Activated T-helper 1 cell treated with anti-CD3 and anti-CD28 coated beads, Interleukin-12 subunit alpha, Interleukin-12 subunit beta, Interleukin-2, Interleukin-4 antibody, amounts not matched to agents 30 ng/mL and 10 ng/mL and 1 ng/mL, durations not matched to agents 14 hours and 24 hours and 36 hours (primary cell): ENCODE measurements around the gene LRCOL1. TPM values are rescaled to one million over a fixed set of nuclear protein-coding genes. Genes with fewer than 3 reads are reported as not detected.
"Not testable (repeated sequence)": the region's sequence is repeated elsewhere in the genome, so short reads cannot be mapped to it uniquely, and the experiment has no call there.

ENCODE experiments used
- DNase-seq: peaks from one replicate; pipeline ENCODE4 v3.0.0; 2021; ENCODE audit warnings: low spot score
- H3K27ac Mint-ChIP-seq: one replicate; pipeline ENCODE4 v1.8.0; 2021; ENCODE audit warnings: mild to moderate bottlenecking, mixed read lengths
- H3K27me3 Mint-ChIP-seq: one replicate; pipeline ENCODE4 v1.8.0; 2022; ENCODE audit warnings: mild to moderate bottlenecking, moderate library complexity, mixed read lengths; ENCODE audit not compliant: insufficient read depth
- H3K36me3 Mint-ChIP-seq: one replicate; pipeline ENCODE4 v1.8.0; 2021; ENCODE audit warnings: low read depth, mixed read lengths
- H3K4me1 Mint-ChIP-seq: one replicate; pipeline ENCODE4 v1.8.0; 2021; ENCODE audit warnings: low read depth, mixed read lengths
- H3K4me3 Mint-ChIP-seq: one replicate; pipeline ENCODE4 v1.8.0; 2021; ENCODE audit warnings: mild to moderate bottlenecking, moderate library complexity, mixed read lengths
- H3K9me3 Mint-ChIP-seq: one replicate; pipeline ENCODE4 v1.8.0; 2021; ENCODE audit warnings: mixed read lengths
- intact Hi-C: fragments of 100-400 bp; cut with micrococcal nuclease; formaldehyde crosslinking; loops from one replicate; pipeline ENCODE4 v1.15.1; 2024
- total RNA-seq: library from RNA; stranded (reverse); gene quantifications from 2 replicates; pipeline ENCODE4 v1.2.3, GENCODE V29; 2022

The LRCOL1 gene
- total RNA-seq, 1 donor from 2014 or later: not detected

GRCh38 chr12:132606927-132607326 lies 3.5 kb downstream of the LRCOL1 start:
- no peaks in the 10 kb centered on the region for H3K36me3 Mint-ChIP-seq
- no peak for DNase-seq
- H3K4me3 Mint-ChIP-seq: no peak overlapping the region
- no peak overlapping the region for H3K27ac Mint-ChIP-seq
- peaks cover 36% of the 10 kb centered on the region for H3K27me3 Mint-ChIP-seq
- H3K4me1 Mint-ChIP-seq: peaks cover 5% of the 10 kb centered on the region
- intact Hi-C loops: no loop called here
- H3K9me3 Mint-ChIP-seq: peaks cover 8% of the 10 kb centered on the region

- intact Hi-C loops: no loop called here
- Mint-ChIP-seq H3K27ac (no peak overlapping the region), H3K9me3 (peaks cover 4% of the 10 kb centered on the region), H3K4me3 (no peak overlapping the region), H3K4me1 (peaks cover 5% of the 10 kb centered on the region), H3K36me3 (no peaks in the 10 kb centered on the region), H3K27me3 (peaks cover 38% of the 10 kb centered on the region)
- no peak for DNase-seq
Measured at GRCh38 chr12:132606466-132606865, 3.9 kb downstream of the LRCOL1 start.

DNA sequence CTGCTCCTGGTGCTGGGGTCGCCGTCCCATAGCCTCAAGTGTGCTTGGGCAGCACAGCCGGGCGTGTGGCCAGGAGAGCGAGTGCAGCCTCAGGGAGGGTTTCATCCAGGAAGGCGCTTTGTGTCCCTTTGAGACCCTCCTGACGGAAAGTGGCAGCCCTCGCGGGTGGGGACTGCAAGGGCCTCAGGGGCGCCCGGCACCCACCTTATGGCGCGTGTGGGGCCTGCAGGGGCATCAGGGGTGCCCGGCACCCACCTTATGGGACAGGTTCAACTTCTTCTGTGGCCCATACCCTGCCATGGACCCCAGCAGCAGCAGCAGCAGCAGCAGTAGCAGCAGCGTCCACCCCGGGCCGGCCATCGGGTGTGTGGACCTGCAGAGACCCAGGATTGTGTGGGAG lies 4.5 kb downstream of the LRCOL1 start:
- H3K27me3 Mint-ChIP-seq: peaks cover 40% of the 10 kb centered on the region
- H3K9me3 Mint-ChIP-seq: no peaks in the 10 kb centered on the region
- intact Hi-C loops: no loop called here
- no peaks in the 10 kb centered on the region for H3K36me3 Mint-ChIP-seq
- H3K4me3 Mint-ChIP-seq: no peak overlapping the region
- no peak overlapping the region for H3K27ac Mint-ChIP-seq
- peaks cover 5% of the 10 kb centered on the region for H3K4me1 Mint-ChIP-seq
- DNase-seq: no peak

DNA sequence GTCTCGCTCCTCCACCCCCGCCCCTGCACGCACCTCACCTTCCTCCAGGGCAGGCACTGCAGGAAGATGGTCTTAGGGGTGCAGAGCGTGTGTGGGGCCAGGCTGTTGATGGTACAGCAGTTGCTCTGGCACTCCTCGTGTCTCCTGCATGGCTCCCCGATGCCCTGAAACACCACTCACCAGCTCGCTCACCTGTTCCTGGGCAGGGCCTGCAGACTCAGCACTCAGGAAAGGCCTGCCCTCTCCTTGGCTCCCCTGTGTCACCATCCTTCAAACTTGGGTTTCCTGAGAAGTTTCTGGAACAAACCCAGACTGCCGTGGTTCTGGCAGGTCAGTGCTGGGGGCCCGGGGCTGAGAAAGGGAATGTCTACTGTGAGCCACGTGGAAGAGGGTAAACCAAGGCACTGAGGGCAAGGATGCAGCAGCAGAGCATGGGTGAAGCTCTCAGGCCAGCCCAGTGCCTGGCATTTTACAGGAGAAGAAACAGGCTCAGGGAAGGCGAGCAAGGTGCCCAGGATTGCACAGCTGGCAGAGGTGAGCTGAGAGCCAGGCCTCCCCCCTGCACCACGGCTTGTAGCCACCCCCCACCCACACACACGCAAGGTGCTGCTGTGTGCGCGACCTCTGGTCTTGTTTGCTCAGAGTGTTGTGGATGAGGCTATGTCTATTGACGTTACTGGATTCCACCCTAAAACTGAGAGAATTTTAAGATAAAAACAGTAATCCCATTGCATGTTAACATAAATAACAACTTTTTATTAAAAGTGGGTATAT lies 5.5 kb downstream of the LRCOL1 start:
- no peak for DNase-seq
- Mint-ChIP-seq H3K9me3 (no peaks in the 10 kb centered on the region), H3K4me1 (peaks cover 5% of the 10 kb centered on the region), H3K27me3 (peaks cover 44% of the 10 kb centered on the region), H3K27ac (no peak overlapping the region), H3K4me3 (no peak overlapping the region), H3K36me3 (no peaks in the 10 kb centered on the region)
- intact Hi-C loops: no loop called here

DNA sequence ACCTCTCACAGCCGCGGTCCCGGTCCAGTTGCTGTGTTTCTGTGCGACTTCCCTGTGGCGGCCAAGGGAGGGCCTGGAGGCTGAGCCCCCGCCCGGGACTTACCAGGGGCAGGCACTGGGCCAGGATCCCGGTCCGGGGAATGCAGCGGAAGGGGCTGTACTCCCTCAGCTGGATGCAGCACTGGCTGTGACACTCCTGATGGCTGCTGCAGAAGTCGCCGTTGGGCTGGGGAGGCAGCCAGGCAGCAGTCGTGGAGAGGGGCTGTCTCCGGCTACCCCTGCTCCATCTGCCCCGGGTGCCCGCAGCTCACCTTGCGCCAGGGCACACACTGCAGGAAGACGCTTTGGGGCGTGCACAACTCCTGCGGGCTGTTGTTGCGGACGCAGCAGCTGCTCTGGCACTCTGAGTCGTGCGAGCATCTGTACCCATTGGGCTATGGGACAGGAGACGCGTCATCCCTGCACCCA lies 6.2 kb downstream of the LRCOL1 start:
- intact Hi-C loops: no loop called here
- Mint-ChIP-seq H3K27ac (no peak overlapping the region), H3K4me3 (no peak overlapping the region), H3K36me3 (no peaks in the 10 kb centered on the region), H3K9me3 (no peaks in the 10 kb centered on the region), H3K4me1 (peaks cover 5% of the 10 kb centered on the region), H3K27me3 (peaks cover 49% of the 10 kb centered on the region)
- DNase-seq: no peak

- Mint-ChIP-seq H3K4me3 (no peak overlapping the region), H3K4me1 (peaks cover 9% of the 10 kb centered on the region), H3K9me3 (no peaks in the 10 kb centered on the region), H3K27ac (no peak overlapping the region), H3K36me3 (no peaks in the 10 kb centered on the region), H3K27me3 (peaks cover 52% of the 10 kb centered on the region)
- DNase-seq: no peak
- intact Hi-C loops: no loop called here
Measured at GRCh38 chr12:132603240-132604150, 6.9 kb downstream of the LRCOL1 start.

GRCh38 chr12:132602572-132603239 lies 7.7 kb downstream of the LRCOL1 start:
- Mint-ChIP-seq H3K27me3 (peaks cover 48% of the 10 kb centered on the region), H3K4me3 (no peak overlapping the region), H3K4me1 (peaks cover 12% of the 10 kb centered on the region), H3K27ac (no peak overlapping the region), H3K36me3 (no peaks in the 10 kb centered on the region), H3K9me3 (no peaks in the 10 kb centered on the region)
- intact Hi-C loops: no loop called here
- DNase-seq: no peak

DNA sequence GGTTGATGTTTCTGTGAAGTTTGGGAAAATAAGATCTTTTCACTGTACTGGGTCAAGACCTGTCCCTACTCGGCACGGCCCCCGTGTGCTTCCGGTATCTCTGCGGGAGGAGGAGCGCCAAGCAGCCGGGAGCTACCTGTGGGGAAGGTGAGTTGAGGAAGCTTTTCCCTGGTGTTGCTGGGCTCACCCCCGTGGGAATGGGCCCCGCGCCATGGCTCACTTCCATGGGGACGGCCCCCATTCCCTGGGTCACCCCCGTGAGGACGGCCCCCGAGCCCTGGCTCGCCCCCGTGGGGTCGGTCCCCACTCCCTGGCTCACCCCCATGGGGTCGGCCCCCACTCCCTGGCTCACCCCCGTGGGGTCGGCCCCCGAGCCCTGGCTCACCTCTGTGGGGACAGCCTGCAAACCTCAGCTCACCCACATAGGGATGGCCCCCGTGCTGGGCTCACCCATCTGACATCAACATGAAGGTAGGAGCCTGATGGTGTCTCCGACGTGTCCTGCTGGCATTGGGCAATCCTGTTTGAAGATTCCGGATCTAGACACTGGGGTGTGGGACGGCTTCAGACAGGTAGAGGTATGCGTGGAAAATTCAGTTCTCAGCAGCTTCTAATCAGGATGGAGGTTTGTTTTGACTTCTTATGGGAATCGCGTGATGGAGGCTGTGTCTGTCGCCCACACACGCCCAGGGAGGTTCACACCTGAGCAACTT lies 9.1 kb downstream of the LRCOL1 start:
- H3K27me3 Mint-ChIP-seq: peaks cover 53% of the 10 kb centered on the region
- no peaks in the 10 kb centered on the region for H3K9me3 Mint-ChIP-seq
- no peaks in the 10 kb centered on the region for H3K36me3 Mint-ChIP-seq
- DNase-seq: no peak
- H3K4me1 Mint-ChIP-seq: peaks cover 12% of the 10 kb centered on the region
- intact Hi-C loops: loop anchor here (2.0 kb wide), 1 partner anchor 13 kb away; no protein-coding TSS in a partner anchor
- no peak overlapping the region for H3K27ac Mint-ChIP-seq
- H3K4me3 Mint-ChIP-seq: peak overlapping the region; percentile 53

DNA sequence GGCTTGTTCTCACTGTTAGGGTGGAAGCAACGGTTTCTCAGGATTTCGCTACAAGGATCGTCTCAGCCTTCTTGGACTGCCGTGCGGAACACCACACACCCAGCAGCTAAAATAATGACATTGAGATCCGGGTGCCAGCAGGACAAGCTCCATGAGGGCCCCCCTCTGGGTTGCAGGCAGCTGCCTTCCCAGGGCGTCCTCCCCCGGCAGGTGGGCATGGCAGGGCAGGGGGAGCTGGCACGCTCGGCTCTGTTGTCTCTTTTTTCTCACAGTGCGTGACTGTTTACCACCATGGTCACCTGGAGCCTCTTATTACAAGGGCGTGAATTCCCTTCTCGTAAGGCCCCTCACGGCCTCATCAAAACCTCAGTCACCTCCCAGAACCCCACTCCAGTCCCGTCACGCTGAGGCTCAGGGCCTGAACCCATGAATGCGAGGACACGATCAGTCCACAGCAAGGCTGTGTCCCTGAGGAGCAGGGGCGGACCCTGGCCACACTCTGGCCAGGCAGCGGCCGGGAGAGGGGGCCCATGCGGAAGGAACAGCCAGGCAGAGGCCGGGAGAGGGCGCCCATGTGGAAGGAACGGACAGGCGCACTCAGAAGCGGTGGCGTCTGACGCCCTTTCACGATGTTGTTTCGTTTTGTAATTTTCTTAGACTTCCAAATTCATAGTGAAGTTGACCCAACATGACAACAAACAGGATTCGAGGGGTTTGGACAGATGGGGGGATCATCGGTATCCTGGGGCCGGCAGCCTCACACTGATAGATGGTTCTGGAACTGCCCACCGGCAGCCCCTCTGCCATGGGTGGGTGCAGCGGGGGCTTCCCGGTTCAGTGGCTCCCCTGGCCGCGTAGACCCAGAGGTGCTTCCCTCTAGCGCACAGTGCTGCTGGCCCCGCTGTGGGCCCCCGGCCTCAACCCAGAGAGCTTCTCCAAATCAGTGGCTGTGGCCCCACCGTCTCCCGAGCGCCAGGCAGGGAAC lies 10.0 kb downstream of the LRCOL1 start:
- no peaks in the 10 kb centered on the region for H3K36me3 Mint-ChIP-seq
- H3K4me3 Mint-ChIP-seq: peak overlapping the region; percentile 67
- peaks cover 11% of the 10 kb centered on the region for H3K4me1 Mint-ChIP-seq
- H3K9me3 Mint-ChIP-seq: no peaks in the 10 kb centered on the region
- intact Hi-C loops: loop anchor here (2.0 kb wide), 1 partner anchor 14 kb away; no protein-coding TSS in a partner anchor
- H3K27ac Mint-ChIP-seq: no peak overlapping the region
- H3K27me3 Mint-ChIP-seq: peaks cover 52% of the 10 kb centered on the region
- DNase-seq: no peak

GRCh38 chr12:132599502-132599901 lies 10.9 kb downstream of the LRCOL1 start:
- H3K4me1 Mint-ChIP-seq: peaks cover 11% of the 10 kb centered on the region
- H3K27ac Mint-ChIP-seq, DNase-seq, H3K9me3 Mint-ChIP-seq, H3K4me3 Mint-ChIP-seq, intact Hi-C loops, H3K36me3 Mint-ChIP-seq: not testable (repeated sequence)
- H3K27me3 Mint-ChIP-seq: peaks cover 49% of the 10 kb centered on the region
